IMR-90 (cell line): ENCODE data around the gene FIBCD1. TPM values are rescaled to one million over a fixed set of nuclear protein-coding genes. Genes with fewer than 3 reads are reported as not detected.

Source experiments
- ATAC-seq: fragments of 200-7000 bp; cut with Tn5 transposase; 2 replicates; pipeline ENCODE4 v1.9.1; 2020; ENCODE audit warnings: low read depth, mild to moderate bottlenecking, moderate library complexity
- BruUV-seq: library from RNA; stranded (reverse); fragments of 400-500 nt; replicated peaks from 2 replicates; lab custom pipeline; 2021; lab: Mats Ljungman, UMichigan
- CTCF ChIA-PET: fragments of 300-600 bp; formaldehyde crosslinking; extraction: SDS; loops from one replicate; lab custom pipeline; 2021; ENCODE audit warnings: antibody characterized with exemption; lab: Yijun Ruan, JAX
- POLR2A ChIA-PET: fragments of 300-600 bp; sonication (Branson Sonifier 250); formaldehyde crosslinking; loops from one replicate; lab custom pipeline; 2022; ENCODE audit warnings: antibody characterized with exemption; ENCODE audit not compliant: unreplicated experiment; lab: Charles Lee
- DNase-seq: peaks from one replicate; pipeline ENCODE4 v3.0.0; 2013
- H2AFZ ChIP-seq: replicated peaks from 2 replicates; pipeline ENCODE3; 2013; ENCODE audit warnings: low read length, mild to moderate bottlenecking; ENCODE audit not compliant: poor library complexity
- H2AK5ac ChIP-seq: 2 replicates; pipeline ENCODE4 v1.6.1; 2013; ENCODE audit warnings: low read depth, low read length, inconsistent platforms
- H2AK9ac ChIP-seq: replicated peaks from 2 replicates; pipeline ENCODE3; 2013; ENCODE audit warnings: mild to moderate bottlenecking, low read depth, low read length, moderate library complexity; ENCODE audit not compliant: poor library complexity
- H2BK120ac ChIP-seq: 2 replicates; pipeline ENCODE4 v1.6.1; 2013; ENCODE audit warnings: low read depth, low read length, inconsistent platforms
- H2BK15ac ChIP-seq: 3 replicates; pipeline ENCODE4 v1.6.1; 2013; ENCODE audit warnings: low read depth, low read length, inconsistent platforms
- H2BK20ac ChIP-seq: 2 replicates; pipeline ENCODE4 v1.6.1; 2013; ENCODE audit warnings: low read depth, mild to moderate bottlenecking, inconsistent platforms, low read length, moderate library complexity
- H2BK5ac ChIP-seq: 2 replicates; pipeline ENCODE4 v1.6.1; 2013; ENCODE audit warnings: mild to moderate bottlenecking, low read depth, low read length, inconsistent platforms; ENCODE audit not compliant: poor library complexity, severe bottlenecking
- H3K14ac ChIP-seq: replicated peaks from 2 replicates; pipeline ENCODE4 v1.6.1; 2013; ENCODE audit warnings: low read depth, low read length, inconsistent platforms
- H3K18ac ChIP-seq: 2 replicates; pipeline ENCODE4 v1.6.1; 2013; ENCODE audit warnings: low read depth, low read length, control low read depth
- H3K23ac ChIP-seq: 2 replicates; pipeline ENCODE4 v1.6.1; 2013; ENCODE audit warnings: low read depth, low read length, inconsistent platforms
- H3K27ac ChIP-seq: 2 replicates; pipeline ENCODE4 v1.5.1; 2013; ENCODE audit warnings: mild to moderate bottlenecking, control low read depth, low read length; ENCODE audit not compliant: insufficient read depth
- H3K27me3 ChIP-seq: 2 replicates; pipeline ENCODE4 v1.6.1; 2013; ENCODE audit warnings: low read length; ENCODE audit not compliant: control insufficient read depth, insufficient read depth
- H3K36me3 ChIP-seq: 2 replicates; pipeline ENCODE4 v1.6.1; 2013; ENCODE audit warnings: low read length, mixed read lengths; ENCODE audit not compliant: control insufficient read depth, insufficient read depth
- H3K4ac ChIP-seq: 2 replicates; pipeline ENCODE4 v1.6.1; 2013; ENCODE audit warnings: low read depth, low read length, inconsistent platforms
- H3K4me1 ChIP-seq: 2 replicates; pipeline ENCODE4 v1.6.1; 2013; ENCODE audit warnings: low read length, mixed read lengths; ENCODE audit not compliant: control insufficient read depth, insufficient read depth
- H3K4me2 ChIP-seq: 2 replicates; pipeline ENCODE4 v1.6.1; 2013; ENCODE audit warnings: low read depth, mild to moderate bottlenecking, control low read depth, low read length, moderate library complexity
- H3K4me3 ChIP-seq: 2 replicates; pipeline ENCODE4 v1.5.1; 2013; ENCODE audit warnings: low read depth, mild to moderate bottlenecking, control low read depth, low read length, moderate library complexity; ENCODE audit not compliant: insufficient read depth
- H3K56ac ChIP-seq: 2 replicates; pipeline ENCODE4 v1.6.1; 2013; ENCODE audit warnings: low read length, inconsistent platforms; ENCODE audit not compliant: insufficient read depth; ENCODE audit errors: extremely low read depth
- H3K79me1 ChIP-seq, 2 experiments: 2 replicates each; pipeline ENCODE4 v1.6.1; 2013; ENCODE audit warnings: low read length in 2 of 2, inconsistent platforms in 1 of 2, low read depth in 1 of 2
- H3K9ac ChIP-seq: 2 replicates; pipeline ENCODE4 v1.6.1; 2013; ENCODE audit warnings: low read depth, low read length, control low read depth
- H3K9me1 ChIP-seq: 2 replicates; pipeline ENCODE4 v1.6.1; 2013; ENCODE audit warnings: low read length, inconsistent platforms; ENCODE audit not compliant: insufficient read depth
- H3K9me3 ChIP-seq: 2 replicates; pipeline ENCODE4 v1.6.1; 2013; ENCODE audit warnings: low read length; ENCODE audit not compliant: control insufficient read depth, insufficient read depth
- H4K20me1 ChIP-seq: 2 replicates; pipeline ENCODE4 v1.6.1; 2013; ENCODE audit warnings: low read length, inconsistent platforms; ENCODE audit not compliant: insufficient read depth
- H4K5ac ChIP-seq: 2 replicates; pipeline ENCODE4 v1.6.1; 2013; ENCODE audit warnings: mild to moderate bottlenecking, low read depth, low read length, control low read depth
- H4K8ac ChIP-seq, 2 experiments: 2 replicates each; pipeline ENCODE4 v1.6.1; 2013; ENCODE audit warnings: low read depth in 2 of 2, low read length in 2 of 2, control low read depth in 1 of 2, inconsistent platforms in 1 of 2
- H4K91ac ChIP-seq: 2 replicates; pipeline ENCODE4 v1.6.1; 2013; ENCODE audit warnings: low read depth, low read length, inconsistent platforms; ENCODE audit not compliant: insufficient read depth
- BHLHE40 ChIP-seq: fragments of 150-350 bp; IDR thresholded peaks from 2 replicates; pipeline ENCODE4 v1.6.1; 2016; ENCODE audit warnings: mild to moderate bottlenecking, low read depth, low read length
- CEBPB ChIP-seq: IDR thresholded peaks from 2 replicates; pipeline ENCODE4 v1.6.1; 2012; ENCODE audit warnings: low read depth, low read length, improper control_type of control experiment
- CHD1 ChIP-seq: IDR thresholded peaks from 2 replicates; pipeline ENCODE4 v1.6.1; 2012; ENCODE audit warnings: low read depth, low read length, improper control_type of control experiment
- FOS ChIP-seq: fragments of 150-350 bp; IDR thresholded peaks from 2 replicates; pipeline ENCODE4 v1.6.1; 2016; ENCODE audit warnings: low read depth, low read length
- MAZ ChIP-seq: IDR thresholded peaks from 2 replicates; pipeline ENCODE4 v1.6.1; 2012; ENCODE audit warnings: low read depth, mild to moderate bottlenecking, low read length, improper control_type of control experiment, moderate library complexity, borderline replicate concordance
- NFE2L2 ChIP-seq: fragments of 150-350 bp; IDR thresholded peaks from 2 replicates; pipeline ENCODE4 v1.6.1; 2016; ENCODE audit warnings: low read depth, mild to moderate bottlenecking, low read length
- POLR2A ChIP-seq: IDR thresholded peaks from 2 replicates; pipeline ENCODE4 v1.6.1; 2012; ENCODE audit warnings: mild to moderate bottlenecking, low read depth, low read length
- RAD21 ChIP-seq: IDR thresholded peaks from 2 replicates; pipeline ENCODE4 v1.6.1; 2012; ENCODE audit warnings: low read length, improper control_type of control experiment
- SMC3 ChIP-seq: fragments of 150-350 bp; IDR thresholded peaks from 2 replicates; pipeline ENCODE4 v1.6.1; 2016; ENCODE audit warnings: low read depth, mild to moderate bottlenecking, antibody characterized with exemption, low read length, moderate library complexity
- WGBS, 2 experiments: methylation state at CpG; one replicate each; pipeline versions ENCODE4 v1.1.5 to v1.1.7; 2013; ENCODE audit warnings: missing lambda C conversion rate in 2 of 2; ENCODE audit not compliant: insufficient read length in 1 of 2; ENCODE audit errors: extremely low coverage in 2 of 2; 5-methylcytosine and 5-hydroxymethylcytosine counted together
- dilution Hi-C: fragments of 300-500 bp; cut with HindIII; formaldehyde crosslinking; loops from one replicate; pipeline ENCODE4 v1.14.3; 2018; ENCODE audit warnings: low sequenced_read_pairs; ENCODE audit not compliant: unreplicated experiment
- in situ Hi-C: fragments of 300-500 bp; cut with MboI; formaldehyde crosslinking; loops from 3 replicates; pipeline ENCODE4 v1.14.3; 2019; ENCODE audit warnings: low sequenced_read_pairs, inconsistent platforms, mixed read lengths
- intact Hi-C: fragments of 100-400 bp; cut with micrococcal nuclease; formaldehyde crosslinking; loops from 2 replicates; pipeline ENCODE4 v1.10.0; 2022
- polyA plus RNA-seq, 3 experiments: library from polyadenylated mRNA; depleted of rRNA; stranded (reverse); fragments of >200 nt; gene quantifications; 2 replicates each; pipeline ENCODE4 v1.2.3, GENCODE V29; 2012; ENCODE audit warnings: low replicate concordance in 1 of 3
- total RNA-seq: library from RNA; depleted of rRNA; stranded (reverse); fragments of >200 nt; gene quantifications from 2 replicates; pipeline ENCODE4 v1.2.3, GENCODE V29; 2012
- TF ChIP-seq, protein P1 (sequence below): fragments of 150-350 bp; IDR thresholded peaks from 2 replicates; pipeline ENCODE4 v1.6.1; 2017; ENCODE audit warnings: mild to moderate bottlenecking, antibody characterized with exemption, low read length, low read depth
- TF ChIP-seq, protein P2 (sequence below): conservative IDR thresholded peaks from 2 replicates; pipeline ENCODE4 v1.5.1; 2012; ENCODE audit warnings: mild to moderate bottlenecking, low read depth, low read length, improper control_type of control experiment

Gene FIBCD1
- total and polyA plus RNA-seq, 2 of the 4 experiments (the other 2 are of a cell fraction) = 1.1 to 10.1 TPM

DNA sequence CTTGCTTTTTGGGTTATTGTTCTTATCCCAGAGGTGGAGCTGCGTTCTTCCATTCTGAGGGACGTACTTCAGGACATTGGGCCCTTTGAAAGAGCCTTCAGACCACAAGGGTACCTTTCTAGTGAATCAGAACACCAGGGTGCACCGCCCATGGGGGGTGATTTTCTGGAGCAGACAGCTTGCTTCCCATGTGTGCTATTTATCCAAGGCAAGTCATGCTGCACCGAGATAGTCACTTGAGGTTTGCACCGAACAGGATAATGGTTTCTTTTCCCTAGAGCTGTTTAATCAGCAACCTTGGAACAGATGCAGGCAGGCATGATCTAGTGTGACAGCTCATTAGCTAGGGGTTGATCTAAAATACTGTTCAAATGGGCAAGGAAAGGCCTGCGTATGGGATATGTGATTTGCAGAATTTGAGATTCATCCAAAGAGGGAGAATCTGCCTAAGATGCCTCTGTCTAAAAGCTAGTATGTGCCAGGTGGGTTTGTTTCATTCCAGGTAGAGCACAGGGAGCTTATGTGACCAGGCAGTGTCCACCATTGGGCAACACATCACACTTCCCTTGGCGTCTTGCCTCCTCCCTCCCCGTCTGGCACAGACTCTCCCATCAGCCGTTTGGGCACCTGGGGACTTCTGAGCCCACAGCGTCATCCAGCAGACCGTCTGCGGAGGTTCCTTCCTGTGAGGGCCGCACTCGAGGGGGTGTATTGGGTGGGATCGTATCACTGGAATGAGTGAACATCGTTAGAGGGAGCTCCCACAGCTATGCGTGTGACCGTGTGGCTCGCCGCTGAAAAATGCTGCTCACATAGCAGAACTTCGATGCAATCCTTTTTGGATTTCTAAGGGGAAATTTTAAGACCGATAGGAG lies 80.9 kb downstream of the FIBCD1 start:
- peak overlapping the region; percentile 48; the same call in 1 of the 2 replicates for H2AK5ac ChIP-seq
- peak overlapping the region; percentile 87 for H3K23ac ChIP-seq
- TF ChIP-seq MAZ (peak; percentile 83; the same call in 1 of the 2 replicates), CEBPB (peak; percentile 96), SMC3 (no peak), NFE2L2 (peak; percentile 8; the same call in 1 of the 2 replicates), FOS (peak; percentile 70), POLR2A (peak; percentile 84), CHD1 (no peak), RAD21 (peak; percentile 11; the same call in 1 of the 2 replicates), BHLHE40 (peak; percentile 56)
- TF ChIP-seq, protein P1, sequence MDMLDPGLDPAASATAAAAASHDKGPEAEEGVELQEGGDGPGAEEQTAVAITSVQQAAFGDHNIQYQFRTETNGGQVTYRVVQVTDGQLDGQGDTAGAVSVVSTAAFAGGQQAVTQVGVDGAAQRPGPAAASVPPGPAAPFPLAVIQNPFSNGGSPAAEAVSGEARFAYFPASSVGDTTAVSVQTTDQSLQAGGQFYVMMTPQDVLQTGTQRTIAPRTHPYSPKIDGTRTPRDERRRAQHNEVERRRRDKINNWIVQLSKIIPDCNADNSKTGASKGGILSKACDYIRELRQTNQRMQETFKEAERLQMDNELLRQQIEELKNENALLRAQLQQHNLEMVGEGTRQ = peak; percentile 38; the same call in 1 of the 2 replicates
- TF ChIP-seq, protein P2, sequence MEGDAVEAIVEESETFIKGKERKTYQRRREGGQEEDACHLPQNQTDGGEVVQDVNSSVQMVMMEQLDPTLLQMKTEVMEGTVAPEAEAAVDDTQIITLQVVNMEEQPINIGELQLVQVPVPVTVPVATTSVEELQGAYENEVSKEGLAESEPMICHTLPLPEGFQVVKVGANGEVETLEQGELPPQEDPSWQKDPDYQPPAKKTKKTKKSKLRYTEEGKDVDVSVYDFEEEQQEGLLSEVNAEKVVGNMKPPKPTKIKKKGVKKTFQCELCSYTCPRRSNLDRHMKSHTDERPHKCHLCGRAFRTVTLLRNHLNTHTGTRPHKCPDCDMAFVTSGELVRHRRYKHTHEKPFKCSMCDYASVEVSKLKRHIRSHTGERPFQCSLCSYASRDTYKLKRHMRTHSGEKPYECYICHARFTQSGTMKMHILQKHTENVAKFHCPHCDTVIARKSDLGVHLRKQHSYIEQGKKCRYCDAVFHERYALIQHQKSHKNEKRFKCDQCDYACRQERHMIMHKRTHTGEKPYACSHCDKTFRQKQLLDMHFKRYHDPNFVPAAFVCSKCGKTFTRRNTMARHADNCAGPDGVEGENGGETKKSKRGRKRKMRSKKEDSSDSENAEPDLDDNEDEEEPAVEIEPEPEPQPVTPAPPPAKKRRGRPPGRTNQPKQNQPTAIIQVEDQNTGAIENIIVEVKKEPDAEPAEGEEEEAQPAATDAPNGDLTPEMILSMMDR = no peak
- peak overlapping the region; percentile 12 for H2AFZ ChIP-seq
- H3K27ac ChIP-seq = peak overlapping the region; percentile 71
- H4K91ac ChIP-seq = peak overlapping the region; percentile 47; the same call in 1 of the 2 replicates
- H4K20me1 ChIP-seq = peaks cover 62% of the 10 kb centered on the region
- H3K79me1 ChIP-seq = peaks cover 26 to 85% of the 10 kb centered on the region in 2 experiments
- ATAC-seq = peak; percentile 63
- CTCF ChIA-PET = interaction anchor here (0.6 to 1.8 kb wide), 5 partner anchors 9 to 156 kb away, joined by 3 to 4 read pairs (median 3); no protein-coding TSS in a partner anchor
- H2BK5ac ChIP-seq = peak overlapping the region; percentile 78
- peak overlapping the region; percentile 90 for H2AK9ac ChIP-seq
- 0 out of 2 replicates have a peak overlapping the region, but pooled peaks have one; percentile 21 for H3K18ac ChIP-seq
- H3K9me3 ChIP-seq = no peaks in the 10 kb centered on the region
- 0 out of 2 replicates have a peak overlapping the region, but pooled peaks have one; percentile 31 for H3K9ac ChIP-seq
- H3K4me3 ChIP-seq = no peak overlapping the region
- peak overlapping the region; percentile 33 for H3K4me2 ChIP-seq
- H3K4me1 ChIP-seq = peaks cover 37% of the 10 kb centered on the region
- no TSS peak for BruUV-seq
- dilution Hi-C loops = no loop called here
- intact Hi-C loops = no loop called here
- H3K4ac ChIP-seq = peak overlapping the region; percentile 78
- peak overlapping the region; percentile 19 for H4K5ac ChIP-seq
- peak overlapping the region; percentile 65 for H3K14ac ChIP-seq
- WGBS, 2 experiments = 8% methylated on average over 9 of the region's 22 CpGs; no CpG with 5 or more reads in 1 of the 2 experiments
- POLR2A ChIA-PET = no interaction called here
- H3K56ac ChIP-seq = peak overlapping the region; percentile 0; the same call in 1 of the 2 replicates
- peak overlapping the region in 1 of 2 experiments; percentile 65; a peak in 1 of 4 replicates for H4K8ac ChIP-seq
- peaks cover 55% of the 10 kb centered on the region for H3K36me3 ChIP-seq
- no peaks in the 10 kb centered on the region for H3K27me3 ChIP-seq
- peak overlapping the region; percentile 1; the same call in 1 of the 3 replicates for H2BK15ac ChIP-seq
- H3K9me1 ChIP-seq = peaks cover 23% of the 10 kb centered on the region
- peak overlapping the region; percentile 58; the same call in 1 of the 2 replicates for H2BK20ac ChIP-seq
- in situ Hi-C loops = loop anchor here (5.0 kb wide), 1 partner anchor 81 kb away; no protein-coding TSS in a partner anchor
- DNase-seq = peak; percentile 97
- peak overlapping the region; percentile 44; the same call in 1 of the 2 replicates for H2BK120ac ChIP-seq
